Right lobe of liver (tissue), 4 donors: ENCODE data around the gene PPCS.

Experiments used
- CTCF ChIP-seq, 4 donors: fragments of 200-600 bp in 3 of 4; fragments of 450-650 bp in 1 of 4; IDR thresholded peaks; one replicate each; pipeline versions ENCODE4 v1.5.1 to v1.8.0; 2016 to 2022; ENCODE audit warnings: antibody characterized with exemption in 4 of 4, mild to moderate bottlenecking in 2 of 4
- POLR2A ChIP-seq: fragments of 450-650 bp; IDR thresholded peaks from one replicate; pipeline ENCODE4 v1.6.1; 2017; ENCODE audit warnings: antibody characterized with exemption, mild to moderate bottlenecking
- donor health status: DM: no; HTN: no; CAD: no.
- donor health status: DM: no; HTN: no; CAD: no.
- donor health status: DM: no; HTN: yes; CAD: no.

- no peak for TF ChIP-seq POLR2A
- TF ChIP-seq CTCF (IDR thresholded peaks at IDR 0.05), result no peak
Observed at GRCh38 chr1:42418516-42418915, 37.8 kb upstream of the PPCS start.
